GM21576 (cell line): Measurements from ENCODE around the gene OR6Y1.

Experiments
- ATAC-seq: cut with Tn5 transposase; IDR thresholded peaks from one replicate; pipeline ENCODE4 v1.9.1; 2021; ENCODE audit warnings: mild to moderate bottlenecking, moderate library complexity; ENCODE audit not compliant: unreplicated experiment

The OR6Y1 gene

GRCh38 chr1:158507511-158507910 is 46.7 kb downstream of the OR6Y1 start:
- ATAC-seq, result no peak

GRCh38 chr1:158506369-158506987 is 47.7 kb downstream of the OR6Y1 start:
- ATAC-seq, result no peak

GRCh38 chr1:158496374-158496773 is 57.8 kb downstream of the OR6Y1 start:
- ATAC-seq, result no peak

- ATAC-seq, result no peak
Measured at GRCh38 chr1:158494796-158495195, 59.4 kb downstream of the OR6Y1 start.
